Stimulated activated CD8-positive, alpha-beta memory T cell treated with anti-CD3 and anti-CD28 coated beads, Interleukin-12 subunit alpha, Interleukin-12 subunit beta, amount 100 ng/mL, for 4 hours (primary cell): ENCODE measurements around the gene TLR7.

ENCODE experiments used
- DNase-seq: peaks from one replicate; pipeline ENCODE4 v3.0.0-alpha.2; 2020; ENCODE audit warnings: low read depth

The TLR7 gene

GRCh38 chrX:12891171-12891570, 24.3 kb downstream of the TLR7 start:
- no peak for DNase-seq

GRCh38 chrX:12891915-12892506, 25.1 kb downstream of the TLR7 start:
- DNase-seq = no peak

GRCh38 chrX:12892716-12893115, 25.8 kb downstream of the TLR7 start:
- no peak for DNase-seq

- no peak for DNase-seq
Observed at GRCh38 chrX:12894074-12895030, 27.5 kb downstream of the TLR7 start.

- no peak for DNase-seq
Observed at GRCh38 chrX:12895866-12896265, 29.0 kb downstream of the TLR7 start.

- DNase-seq = no peak
Observed at GRCh38 chrX:12896935-12897334, 30.1 kb downstream of the TLR7 start.

- no peak for DNase-seq
Observed at GRCh38 chrX:12898073-12898472, 31.2 kb downstream of the TLR7 start.

GRCh38 chrX:12899506-12899905, 32.6 kb downstream of the TLR7 start:
- no peak for DNase-seq

- DNase-seq = peak; percentile 20
Observed at GRCh38 chrX:12901486-12901885, 34.6 kb downstream of the TLR7 start.

- no peak for DNase-seq
Observed at GRCh38 chrX:12903646-12904045, 36.8 kb downstream of the TLR7 start.

- no peak for DNase-seq
Observed at GRCh38 chrX:12906046-12906761, 39.3 kb downstream of the TLR7 start, which contains the start of gene TLR8. TSS of gene TLR8 (plus strand) at chrX:12906620. CDS start at chrX:12906707, 87 bp downstream.

- DNase-seq = no peak
Observed at GRCh38 chrX:12910423-12911121, 43.7 kb downstream of the TLR7 start.

- DNase-seq = no peak
Observed at GRCh38 chrX:12911122-12911470, 44.2 kb downstream of the TLR7 start.

GRCh38 chrX:12912791-12913482, 46.1 kb downstream of the TLR7 start:
- no peak for DNase-seq

- DNase-seq = no peak
Observed at GRCh38 chrX:12917753-12918152, 50.9 kb downstream of the TLR7 start.

- DNase-seq = no peak
Observed at GRCh38 chrX:12919051-12919450, 52.2 kb downstream of the TLR7 start.

GRCh38 chrX:12919620-12920019, 52.7 kb downstream of the TLR7 start:
- no peak for DNase-seq

GRCh38 chrX:12920990-12921389, 54.1 kb downstream of the TLR7 start:
- DNase-seq = no peak

GRCh38 chrX:12921886-12922598, 55.2 kb downstream of the TLR7 start:
- DNase-seq = no peak

- no peak for DNase-seq
Observed at GRCh38 chrX:12922599-12922919, 55.7 kb downstream of the TLR7 start.

GRCh38 chrX:12929701-12930100, 62.8 kb downstream of the TLR7 start:
- DNase-seq = no peak
